CD4-positive, alpha-beta memory T cell (primary cell): Measurements from ENCODE around the gene RNU6-8. TPM values are rescaled to one million over a fixed set of nuclear protein-coding genes. Genes with fewer than 3 reads are reported as not detected.

ENCODE experiments used
- CTCF ChIA-PET: fragments of 350-600 bp; sonication (Branson Sonifier 250); formaldehyde crosslinking; loops from one replicate; lab custom pipeline; 2021; ENCODE audit warnings: inconsistent platforms; ENCODE audit not compliant: partially characterized antibody; lab: Charles Lee
- POLR2A ChIA-PET: fragments of 350-600 bp; sonication (Branson Sonifier 250); formaldehyde crosslinking; loops from one replicate; lab custom pipeline; 2021; ENCODE audit not compliant: partially characterized antibody; lab: Charles Lee
- DNase-seq, 5 donors: peaks; one replicate each; pipeline versions ENCODE4 v3.0.0 to v3.0.0-alpha.2; 2020 to 2022; ENCODE audit warnings: mixed read lengths in 1 of 5
- H3K27ac ChIP-seq: one replicate; pipeline ENCODE4 v1.7.0; 2013; ENCODE audit warnings: low read depth, low read length
- H3K27me3 ChIP-seq: 2 replicates; pipeline ENCODE4 v1.7.0; 2013; ENCODE audit warnings: mild to moderate bottlenecking, low read length, moderate library complexity; ENCODE audit not compliant: insufficient read depth
- H3K36me3 ChIP-seq: 2 replicates; pipeline ENCODE4 v1.7.0; 2013; ENCODE audit warnings: mild to moderate bottlenecking, low read length, moderate library complexity; ENCODE audit not compliant: insufficient read depth
- H3K4me1 ChIP-seq: 2 replicates; pipeline ENCODE4 v1.7.0; 2013; ENCODE audit warnings: mild to moderate bottlenecking, low read length, moderate library complexity; ENCODE audit not compliant: insufficient read depth
- H3K4me3 ChIP-seq, 2 donors: one replicate each; pipeline ENCODE4 v1.7.0; 2013; ENCODE audit warnings: low read length in 2 of 2, mild to moderate bottlenecking in 1 of 2
- H3K9me3 ChIP-seq, 2 donors: one replicate each; pipeline ENCODE4 v1.7.0; 2013; ENCODE audit warnings: low read length in 2 of 2, control low read depth in 1 of 2; ENCODE audit not compliant: control insufficient read depth in 1 of 2
- H3K27ac Mint-ChIP-seq, 7 donors: one replicate each; pipeline ENCODE4 v1.8.0; 2020 to 2021; ENCODE audit warnings: mixed read lengths in 7 of 7, mild to moderate bottlenecking in 6 of 7, inconsistent platforms in 3 of 7, moderate library complexity in 3 of 7
- H3K27me3 Mint-ChIP-seq, 2 donors: one replicate each; pipeline ENCODE4 v1.8.0; 2020 to 2021; ENCODE audit warnings: mixed read lengths in 2 of 2
- H3K36me3 Mint-ChIP-seq, 2 donors: one replicate each; pipeline ENCODE4 v1.8.0; 2020 to 2021; ENCODE audit warnings: mixed read lengths in 2 of 2, inconsistent platforms in 1 of 2, mild to moderate bottlenecking in 1 of 2
- H3K4me1 Mint-ChIP-seq, 4 donors: one replicate each; pipeline ENCODE4 v1.8.0; 2020 to 2021; ENCODE audit warnings: mixed read lengths in 4 of 4, mild to moderate bottlenecking in 1 of 4
- H3K4me3 Mint-ChIP-seq, 8 donors: one replicate each; pipeline ENCODE4 v1.8.0; 2020 to 2021; ENCODE audit warnings: mixed read lengths in 8 of 8, mild to moderate bottlenecking in 7 of 8, moderate library complexity in 6 of 8, inconsistent platforms in 3 of 8
- H3K9me3 Mint-ChIP-seq, 8 donors: one replicate each; pipeline ENCODE4 v1.8.0; 2020 to 2021; ENCODE audit warnings: mixed read lengths in 8 of 8, mild to moderate bottlenecking in 5 of 8, inconsistent platforms in 3 of 8, moderate library complexity in 1 of 8
- intact Hi-C: fragments of 100-400 bp; cut with micrococcal nuclease; formaldehyde crosslinking; loops from one replicate; pipeline ENCODE4 v1.15.1; 2023
- polyA plus RNA-seq, 2 donors: library from polyadenylated mRNA; unstranded; fragments of 300-500 nt; fragmentation: Illumina TruSeq; gene quantifications; one replicate each; pipeline ENCODE4 v1.2.3, GENCODE V29; 2021
- total RNA-seq, 2 experiments: library from RNA; stranded (reverse); gene quantifications; one replicate each; pipeline ENCODE4 v1.2.3, GENCODE V29; 2021

The RNU6-8 gene
- total and polyA plus RNA-seq, 4 experiments from 2014 or later: not detected

DNA sequence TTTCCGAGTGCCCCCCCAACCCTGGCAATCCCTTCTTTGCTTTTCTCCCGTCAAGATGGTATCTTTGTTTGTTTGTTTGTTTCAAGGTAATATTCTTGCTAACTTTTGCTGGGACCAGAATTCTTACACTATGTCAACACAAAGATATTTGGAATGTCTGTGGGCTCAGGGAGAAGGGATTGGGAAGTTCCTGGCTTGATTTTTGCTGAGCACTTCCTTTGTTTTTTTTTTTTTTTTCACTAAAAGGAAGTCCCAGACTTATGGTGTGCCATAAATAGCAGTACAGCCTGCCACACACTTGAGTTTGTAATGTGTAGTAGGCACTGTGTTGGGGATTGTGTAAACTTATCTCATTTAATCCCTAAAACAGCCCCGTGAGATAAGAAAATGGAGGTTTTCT is 12.4 kb downstream of the RNU6-8 start:
- no peaks in the 10 kb centered on the region for H3K36me3 ChIP-seq
- ChIA-PET POLR2A (no interaction called here), CTCF (no interaction called here)
- Mint-ChIP-seq H3K27ac (no peak overlapping the region), H3K36me3 (no peaks in the 10 kb centered on the region), H3K4me1 (peaks cover 0 to 5% (median 3%) of the 10 kb centered on the region in 4 donors), H3K27me3 (peaks cover 0 to 2% of the 10 kb centered on the region in 2 donors), H3K4me3 (no peak overlapping the region), H3K9me3 (peaks cover 0 to 8% (median 6%) of the 10 kb centered on the region in 8 donors)
- H3K27me3 ChIP-seq: no peaks in the 10 kb centered on the region
- H3K27ac ChIP-seq: no peak overlapping the region
- no peak for DNase-seq
- no peak overlapping the region for H3K4me3 ChIP-seq
- H3K4me1 ChIP-seq: no peaks in the 10 kb centered on the region
- no peaks in the 10 kb centered on the region for H3K9me3 ChIP-seq
- intact Hi-C loops: no loop called here

DNA sequence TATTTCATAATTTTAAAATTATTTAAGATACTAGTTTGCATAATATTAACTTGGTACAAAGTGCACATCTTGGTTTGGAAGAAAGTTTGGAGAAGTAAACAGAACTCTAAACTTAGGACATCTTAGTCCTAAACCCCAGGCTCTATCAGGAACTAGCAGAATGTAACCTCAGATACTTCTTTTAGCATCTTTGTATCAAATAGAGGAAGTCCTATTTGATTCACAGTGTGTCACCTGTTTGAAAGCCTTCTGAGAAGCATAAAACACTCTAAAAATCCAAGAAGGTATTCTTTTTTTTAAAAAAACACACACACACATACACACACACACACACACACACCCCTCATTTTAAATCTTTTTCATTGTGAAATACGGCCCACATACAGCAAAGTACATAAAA is 13.3 kb downstream of the RNU6-8 start:
- Mint-ChIP-seq H3K27ac (peak overlapping the region in 1 of 7 donors; percentile 2), H3K27me3 (peaks cover 0 to 2% of the 10 kb centered on the region in 2 donors), H3K36me3 (peaks cover 0 to 4% of the 10 kb centered on the region in 2 donors), H3K9me3 (peaks cover 0 to 15% (median 12%) of the 10 kb centered on the region in 8 donors), H3K4me1 (peaks cover 0 to 5% (median 3%) of the 10 kb centered on the region in 4 donors), H3K4me3 (no peak overlapping the region)
- Histone ChIP-seq H3K9me3 (no peaks in the 10 kb centered on the region), H3K27ac (no peak overlapping the region), H3K4me1 (no peaks in the 10 kb centered on the region), H3K36me3 (no peaks in the 10 kb centered on the region), H3K4me3 (no peak overlapping the region), H3K27me3 (no peaks in the 10 kb centered on the region)
- intact Hi-C loops: no loop called here
- POLR2A ChIA-PET: no interaction called here
- CTCF ChIA-PET: no interaction called here
- no peak for DNase-seq

DNA sequence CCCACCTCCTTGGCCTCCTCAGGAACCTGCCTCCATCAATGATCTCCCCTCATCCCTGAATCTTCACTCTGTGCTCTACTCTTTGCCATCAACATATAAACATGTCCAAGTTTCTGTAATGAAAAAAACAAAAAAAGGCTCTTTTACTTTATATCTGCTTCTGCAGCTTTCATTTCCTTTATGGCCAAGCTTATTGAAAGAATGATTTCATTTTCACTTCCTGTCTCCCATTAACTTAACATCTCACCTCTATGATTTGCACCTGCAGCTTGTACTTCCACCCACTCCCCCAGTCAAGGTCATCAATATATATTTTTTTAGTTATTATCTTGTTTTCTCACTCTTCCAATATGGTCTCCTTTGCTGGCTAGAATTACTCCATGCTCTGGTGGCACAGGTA is 16.8 kb downstream of the RNU6-8 start:
- Histone ChIP-seq H3K9me3 (no peaks in the 10 kb centered on the region), H3K27ac (no peak overlapping the region), H3K36me3 (no peaks in the 10 kb centered on the region), H3K4me1 (no peaks in the 10 kb centered on the region), H3K27me3 (no peaks in the 10 kb centered on the region), H3K4me3 (no peak overlapping the region)
- intact Hi-C loops: no loop called here
- CTCF ChIA-PET: interaction anchor here (1.8 kb wide), 1 partner anchor 113 kb away, joined by 4 read pairs; no protein-coding TSS in a partner anchor
- POLR2A ChIA-PET: no interaction called here
- Mint-ChIP-seq H3K36me3 (peaks cover 0 to 4% of the 10 kb centered on the region in 2 donors), H3K9me3 (peaks cover 0 to 22% (median 15%) of the 10 kb centered on the region in 8 donors), H3K4me1 (peaks cover 0 to 5% (median 3%) of the 10 kb centered on the region in 4 donors), H3K27ac (no peak overlapping the region), H3K27me3 (peaks cover 1 to 7% of the 10 kb centered on the region in 2 donors), H3K4me3 (no peak overlapping the region)
- DNase-seq: no peak

DNA sequence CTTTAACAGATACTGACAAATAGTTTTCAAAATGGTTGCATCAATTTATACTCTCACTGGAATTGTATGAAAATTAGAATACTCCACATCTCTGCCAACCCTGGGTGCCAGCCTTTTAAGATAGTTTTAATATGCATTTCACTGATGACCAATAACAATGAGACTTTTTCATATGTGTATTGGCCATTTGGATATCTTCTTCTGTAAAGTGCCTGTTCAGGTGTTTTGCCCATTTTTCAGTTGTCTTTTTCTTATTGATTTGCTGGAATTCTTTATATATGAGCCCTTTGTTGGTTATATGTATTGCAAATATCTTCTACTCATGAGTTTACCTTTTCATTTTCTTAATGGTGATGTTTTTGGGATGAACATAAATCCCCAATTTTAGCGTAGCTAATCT is 18.0 kb downstream of the RNU6-8 start:
- no peaks in the 10 kb centered on the region for H3K9me3 ChIP-seq
- Mint-ChIP-seq H3K4me1 (peaks cover 0 to 5% (median 2%) of the 10 kb centered on the region in 4 donors), H3K27me3 (peaks cover 5 to 10% of the 10 kb centered on the region in 2 donors), H3K27ac (no peak overlapping the region), H3K4me3 (no peak overlapping the region), H3K36me3 (peaks cover 0 to 4% of the 10 kb centered on the region in 2 donors), H3K9me3 (peaks cover 0 to 26% (median 18%) of the 10 kb centered on the region in 8 donors)
- DNase-seq: no peak
- H3K4me1 ChIP-seq: no peaks in the 10 kb centered on the region
- H3K4me3 ChIP-seq: no peak overlapping the region
- H3K36me3 ChIP-seq: no peaks in the 10 kb centered on the region
- no peak overlapping the region for H3K27ac ChIP-seq
- intact Hi-C loops: no loop called here
- ChIA-PET CTCF (interaction anchor here (1.8 kb wide), 1 partner anchor 112 kb away, joined by 4 read pairs; no protein-coding TSS in a partner anchor), POLR2A (no interaction called here)
- H3K27me3 ChIP-seq: no peaks in the 10 kb centered on the region

DNA sequence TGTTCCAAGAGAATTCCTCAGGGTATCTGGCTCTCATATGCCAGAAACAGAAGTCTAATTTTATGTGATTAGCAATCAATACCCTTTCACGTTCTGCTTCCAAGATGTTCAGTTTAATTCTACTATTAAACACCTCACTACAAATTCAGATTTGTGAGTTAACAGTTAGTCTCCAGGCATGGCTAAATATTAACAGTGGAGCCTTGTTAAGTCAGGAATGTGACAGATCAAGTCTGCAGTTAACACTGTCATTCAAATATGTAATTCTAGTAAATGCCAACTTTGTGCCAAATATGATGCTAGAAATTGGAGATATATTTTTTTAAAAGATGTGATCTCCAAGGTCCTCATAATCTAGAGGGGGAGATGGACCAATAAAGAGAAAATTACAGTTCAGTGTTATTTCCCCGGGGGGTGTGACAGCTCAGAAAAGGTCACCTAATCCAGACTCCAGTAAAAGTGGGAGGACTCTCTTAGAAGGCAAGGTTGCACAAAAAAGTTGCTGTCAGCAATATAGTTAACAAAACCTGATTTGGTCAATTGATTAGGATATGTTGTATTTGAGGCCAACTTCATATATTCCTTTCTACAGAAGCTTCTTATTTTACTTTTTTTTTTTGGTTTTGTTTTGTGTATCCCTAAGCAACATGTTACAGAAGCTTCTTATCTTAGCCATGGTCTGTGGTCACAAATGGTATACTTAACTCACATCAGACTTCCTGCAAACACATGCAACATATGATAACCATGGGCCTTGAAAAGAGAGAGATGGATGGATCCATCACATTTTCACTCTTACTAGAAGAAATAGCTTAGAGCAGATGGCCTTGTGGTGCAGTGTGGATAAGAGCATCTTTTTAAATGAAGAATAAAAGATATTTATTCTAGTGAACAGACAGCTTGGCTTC is 19.7 kb downstream of the RNU6-8 start:
- Mint-ChIP-seq H3K4me3 (no peak overlapping the region), H3K36me3 (peaks cover 0 to 4% of the 10 kb centered on the region in 2 donors), H3K4me1 (peaks cover 0 to 5% (median 2%) of the 10 kb centered on the region in 4 donors), H3K27ac (no peak overlapping the region), H3K27me3 (peaks cover 5 to 14% of the 10 kb centered on the region in 2 donors), H3K9me3 (peaks cover 0 to 31% (median 22%) of the 10 kb centered on the region in 8 donors)
- no peak for DNase-seq
- ChIA-PET CTCF (no interaction called here), POLR2A (no interaction called here)
- Histone ChIP-seq H3K27me3 (no peaks in the 10 kb centered on the region), H3K9me3 (no peaks in the 10 kb centered on the region), H3K27ac (no peak overlapping the region), H3K4me1 (no peaks in the 10 kb centered on the region), H3K36me3 (no peaks in the 10 kb centered on the region), H3K4me3 (no peak overlapping the region)
- intact Hi-C loops: no loop called here

DNA sequence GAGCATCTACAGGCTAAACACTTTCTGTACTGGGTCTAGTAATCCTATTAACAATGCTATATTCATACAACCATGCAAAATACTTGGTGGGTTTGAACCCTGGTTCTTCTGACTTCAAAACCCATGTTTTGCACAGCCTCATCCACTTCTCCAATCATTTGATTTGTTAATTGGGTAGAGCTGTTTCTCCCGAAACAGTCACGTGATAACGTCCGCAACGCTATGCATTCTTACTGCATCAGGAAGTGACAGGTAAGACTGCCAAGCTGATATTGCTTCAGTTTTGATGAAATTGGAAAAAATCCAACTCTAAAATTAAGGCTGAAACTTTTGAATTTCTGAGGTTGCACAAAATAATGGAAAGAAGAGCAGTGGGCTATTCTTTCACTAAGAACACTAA is 31.6 kb downstream of the RNU6-8 start:
- ChIA-PET CTCF (no interaction called here), POLR2A (no interaction called here)
- intact Hi-C loops: no loop called here
- DNase-seq: no peak
- no peaks in the 10 kb centered on the region for H3K4me1 ChIP-seq
- H3K27ac Mint-ChIP-seq: no peak overlapping the region
- no peak overlapping the region for H3K27ac ChIP-seq
- H3K4me3 ChIP-seq: no peak overlapping the region
- no peaks in the 10 kb centered on the region for H3K9me3 Mint-ChIP-seq
- H3K36me3 ChIP-seq: no peaks in the 10 kb centered on the region
- H3K27me3 ChIP-seq: no peaks in the 10 kb centered on the region
- H3K9me3 ChIP-seq: no peaks in the 10 kb centered on the region
- H3K4me1 Mint-ChIP-seq: no peaks in the 10 kb centered on the region
- no peaks in the 10 kb centered on the region for H3K36me3 Mint-ChIP-seq
- no peak overlapping the region for H3K4me3 Mint-ChIP-seq
- H3K27me3 Mint-ChIP-seq: no peaks in the 10 kb centered on the region

DNA sequence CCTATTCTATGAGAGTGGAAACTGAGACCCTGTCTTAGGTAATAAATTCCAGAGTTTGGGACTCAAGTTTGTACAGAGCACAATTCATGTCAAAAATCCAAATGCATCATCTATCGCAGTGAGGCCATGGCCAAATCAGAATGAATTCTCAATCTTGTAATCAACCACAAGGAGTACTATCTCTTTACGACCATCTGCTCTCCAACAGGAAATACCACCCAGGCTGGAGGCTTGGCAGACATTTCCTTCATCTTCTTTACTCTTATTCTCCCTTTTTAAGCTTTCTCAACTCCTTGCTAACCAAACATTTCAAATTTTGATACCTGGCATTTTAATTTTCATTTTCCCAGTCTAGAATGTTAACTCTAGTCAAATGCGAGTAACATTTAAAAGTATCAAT is 33.9 kb downstream of the RNU6-8 start:
- H3K4me3 Mint-ChIP-seq: no peak overlapping the region
- no peak for DNase-seq
- H3K9me3 ChIP-seq: no peaks in the 10 kb centered on the region
- no peaks in the 10 kb centered on the region for H3K36me3 ChIP-seq
- H3K9me3 Mint-ChIP-seq: no peaks in the 10 kb centered on the region
- no peaks in the 10 kb centered on the region for H3K36me3 Mint-ChIP-seq
- no peak overlapping the region for H3K27ac ChIP-seq
- no peaks in the 10 kb centered on the region for H3K4me1 ChIP-seq
- H3K4me1 Mint-ChIP-seq: no peaks in the 10 kb centered on the region
- no peaks in the 10 kb centered on the region for H3K27me3 Mint-ChIP-seq
- ChIA-PET CTCF (no interaction called here), POLR2A (no interaction called here)
- H3K4me3 ChIP-seq: no peak overlapping the region
- intact Hi-C loops: no loop called here
- H3K27ac Mint-ChIP-seq: no peak overlapping the region
- H3K27me3 ChIP-seq: no peaks in the 10 kb centered on the region
